Naive thymus-derived CD4-positive, alpha-beta T cell (primary cell): ENCODE data around the gene NR2F6. TPM values are rescaled to one million over a fixed set of nuclear protein-coding genes. Genes with fewer than 3 reads are reported as not detected.
A peak's percentile ranks its signal among the peaks of the same experiment; 100 is the strongest.

Source experiments
- ATAC-seq: fragments of 150-1000 bp; cut with Tn5 transposase; 2 replicates; pipeline ENCODE4 v1.10.0; 2021; ENCODE audit warnings: mild to moderate bottlenecking, moderate library complexity
- CTCF ChIA-PET: fragments of 350-600 bp; sonication (Branson Sonifier 250); formaldehyde crosslinking; loops from one replicate; lab custom pipeline; 2021; ENCODE audit warnings: antibody characterized with exemption; lab: Charles Lee
- POLR2A ChIA-PET: fragments of 350-600 bp; sonication (Branson Sonifier 250); formaldehyde crosslinking; loops from one replicate; lab custom pipeline; 2021; ENCODE audit warnings: antibody characterized with exemption, inconsistent platforms; lab: Charles Lee
- DNase-seq, 9 donors: peaks; one replicate each; pipeline versions ENCODE4 v3.0.0 to v3.0.0-alpha.2; 2020 to 2022; ENCODE audit warnings: mixed read lengths in 1 of 9
- H3K27ac ChIP-seq: one replicate; pipeline ENCODE4 v1.7.0; 2013; ENCODE audit warnings: mild to moderate bottlenecking, low read depth, low read length, moderate library complexity
- H3K27me3 ChIP-seq, 2 donors: one replicate each; pipeline ENCODE4 v1.7.0; 2013; ENCODE audit warnings: low read length in 2 of 2, mild to moderate bottlenecking in 2 of 2, moderate library complexity in 2 of 2; ENCODE audit not compliant: control insufficient read depth in 2 of 2, insufficient read depth in 2 of 2
- H3K36me3 ChIP-seq, 3 experiments: 1 replicate in 2 of 3; 2 replicates in 1 of 3; pipeline ENCODE4 v1.7.0; 2013; ENCODE audit warnings: low read length in 3 of 3, mild to moderate bottlenecking in 3 of 3, moderate library complexity in 1 of 3; ENCODE audit not compliant: insufficient read depth in 3 of 3, control insufficient read depth in 2 of 3
- H3K4me1 ChIP-seq, 2 donors: one replicate each; pipeline ENCODE4 v1.7.0; 2013; ENCODE audit warnings: low read length in 2 of 2, mild to moderate bottlenecking in 2 of 2, moderate library complexity in 1 of 2; ENCODE audit not compliant: control insufficient read depth in 2 of 2, insufficient read depth in 2 of 2
- H3K4me3 ChIP-seq: 2 replicates; pipeline ENCODE4 v1.7.0; 2013; ENCODE audit warnings: mild to moderate bottlenecking, low read length
- H3K9me3 ChIP-seq, 3 experiments: 1 replicate in 2 of 3; 2 replicates in 1 of 3; pipeline ENCODE4 v1.7.0; 2013; ENCODE audit warnings: low read length in 3 of 3; ENCODE audit not compliant: control insufficient read depth in 2 of 3
- H3K27ac Mint-ChIP-seq, 9 donors: one replicate each; pipeline ENCODE4 v1.8.0; 2020 to 2022; ENCODE audit warnings: mixed read lengths in 9 of 9, mild to moderate bottlenecking in 8 of 9, moderate library complexity in 5 of 9, inconsistent platforms in 2 of 9
- H3K27me3 Mint-ChIP-seq, 5 donors: one replicate each; pipeline ENCODE4 v1.8.0; 2021 to 2022; ENCODE audit warnings: mixed read lengths in 5 of 5, mild to moderate bottlenecking in 1 of 5
- H3K36me3 Mint-ChIP-seq, 5 donors: one replicate each; pipeline ENCODE4 v1.8.0; 2020 to 2022; ENCODE audit warnings: mixed read lengths in 5 of 5, mild to moderate bottlenecking in 3 of 5, inconsistent platforms in 1 of 5
- H3K4me1 Mint-ChIP-seq, 7 donors: one replicate each; pipeline ENCODE4 v1.8.0; 2020 to 2022; ENCODE audit warnings: mixed read lengths in 7 of 7, mild to moderate bottlenecking in 3 of 7, inconsistent platforms in 1 of 7
- H3K4me3 Mint-ChIP-seq, 10 donors: one replicate each; pipeline ENCODE4 v1.8.0; 2020 to 2022; ENCODE audit warnings: mild to moderate bottlenecking in 10 of 10, mixed read lengths in 10 of 10, moderate library complexity in 6 of 10, inconsistent platforms in 2 of 10
- H3K9me3 Mint-ChIP-seq, 11 donors: one replicate each; pipeline ENCODE4 v1.8.0; 2020 to 2022; ENCODE audit warnings: mixed read lengths in 11 of 11, mild to moderate bottlenecking in 4 of 11, inconsistent platforms in 1 of 11, moderate library complexity in 1 of 11
- intact Hi-C, 2 donors: fragments of 100-400 bp; cut with micrococcal nuclease; formaldehyde crosslinking; loops; one replicate each; pipeline ENCODE4 v1.15.1; 2023
- polyA plus RNA-seq, 2 donors: library from polyadenylated mRNA; unstranded; fragments of 300-500 nt; fragmentation: Illumina TruSeq; gene quantifications; one replicate each; pipeline ENCODE4 v1.2.3, GENCODE V29; 2021
- total RNA-seq, 6 experiments: library from RNA in 5 of 6; stranded (reverse) in 5 of 6; gene quantifications; 1 replicate in 5 of 6; 2 replicates in 1 of 6; pipeline ENCODE4 v1.2.3 and lab custom pipeline; 2021 to 2026

Gene NR2F6
- total and polyA plus RNA-seq, 7 experiments from 2014 or later: 1.4 to 7.8 (median 2.7) TPM

DNA sequence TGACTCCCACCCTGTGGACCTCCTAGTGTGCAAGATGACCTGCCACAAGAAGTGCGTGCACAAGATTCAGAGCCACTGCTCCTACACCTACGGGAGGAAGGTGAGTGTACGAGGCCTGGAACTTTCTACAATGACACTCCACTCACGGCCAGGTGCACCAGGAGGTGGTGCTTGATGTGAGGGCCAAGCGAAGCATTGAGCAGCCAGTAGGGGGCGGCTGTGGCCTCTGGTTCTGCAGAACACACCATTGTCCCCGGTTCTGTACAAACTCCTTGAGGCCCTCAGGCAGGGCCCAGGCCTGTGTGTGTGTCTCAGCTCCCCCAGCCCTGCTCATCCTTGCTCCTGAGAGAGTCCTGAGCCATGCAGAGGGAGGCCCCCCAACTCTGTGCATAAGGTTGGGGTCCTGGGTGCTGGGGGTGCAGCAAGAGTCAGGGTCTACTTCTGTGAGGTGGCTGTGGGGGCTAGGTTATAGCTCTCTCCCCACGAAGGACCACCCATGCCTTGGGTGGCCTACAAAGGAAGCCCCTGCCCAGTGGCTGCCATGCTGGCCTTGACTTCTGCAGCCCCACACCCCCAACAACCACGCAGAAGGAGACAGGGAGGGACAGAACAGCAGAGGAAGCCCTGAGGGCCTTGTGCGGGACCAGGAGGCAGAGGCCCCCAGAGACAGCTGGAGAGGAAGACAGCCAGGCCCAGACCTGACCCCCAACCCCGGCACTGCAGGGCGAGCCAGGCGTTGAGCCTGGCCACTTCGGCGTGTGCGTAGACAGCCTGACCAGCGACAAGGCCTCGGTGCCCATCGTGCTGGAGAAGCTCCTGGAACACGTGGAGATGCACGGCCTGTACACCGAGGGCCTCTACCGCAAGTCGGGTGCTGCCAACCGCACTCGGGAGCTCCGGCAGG is 40.2 kb downstream of the NR2F6 start:
- POLR2A ChIA-PET: interaction anchor here (1.0 to 1.1 kb wide), 2 partner anchors 9 to 129 kb away, joined by 4 to 5 read pairs; partner anchors contain the start of gene USE1

DNA sequence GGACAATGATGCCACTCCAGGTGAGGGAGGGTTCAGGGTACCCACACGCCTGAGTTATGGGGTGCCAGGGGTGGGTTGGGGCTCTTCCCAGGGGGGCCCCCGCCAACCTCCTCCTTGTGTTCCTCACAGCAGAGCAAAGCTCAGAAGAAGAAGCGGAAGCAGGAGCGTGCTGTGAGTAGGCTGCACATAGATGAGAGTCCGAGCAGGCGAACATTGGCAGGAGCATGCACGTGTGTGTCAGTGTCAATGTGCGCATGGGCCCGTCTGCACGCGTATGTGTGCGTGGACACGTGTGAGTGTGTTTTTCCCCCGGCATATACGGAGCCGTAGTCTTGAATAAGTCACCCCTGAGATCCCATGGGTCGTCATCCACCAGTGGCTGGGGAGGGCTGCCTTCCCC is 43.0 kb downstream of the NR2F6 start:
- DNase-seq (no peak), ATAC-seq (no peak)
- Histone ChIP-seq H3K27me3 (no peaks in the 10 kb centered on the region), H3K27ac (no peak overlapping the region), H3K4me1 (no peaks in the 10 kb centered on the region), H3K9me3 (no peaks in the 10 kb centered on the region), H3K4me3 (no peak overlapping the region), H3K36me3 (peaks cover 7 to 84% (median 26%) of the 10 kb centered on the region in 3 experiments)
- peak overlapping the region in 2 of 9 donors; percentile 32 to 46 for H3K27ac Mint-ChIP-seq
- intact Hi-C loops: no loop called here
- peaks cover 0 to 44% (median 23%) of the 10 kb centered on the region in 5 donors for H3K36me3 Mint-ChIP-seq
- H3K4me1 Mint-ChIP-seq: peaks cover 0 to 9% (median 0%) of the 10 kb centered on the region in 7 donors
- peaks cover 0 to 2% (median 0%) of the 10 kb centered on the region in 11 donors for H3K9me3 Mint-ChIP-seq
- ChIA-PET CTCF (no interaction called here), POLR2A (no interaction called here)
- no peaks in the 10 kb centered on the region for H3K27me3 Mint-ChIP-seq
- no peak overlapping the region for H3K4me3 Mint-ChIP-seq

More for the DNA sequence above, 40.2 kb downstream of the NR2F6 start:
- ATAC-seq (peak; percentile 82), DNase-seq (peak; percentile 41 to 68 (median 54))
- H3K4me1 Mint-ChIP-seq: peaks cover 0 to 16% (median 0%) of the 10 kb centered on the region in 7 donors
- H3K4me3 Mint-ChIP-seq: no peak overlapping the region
- intact Hi-C loops: loop anchor here (1.0 kb wide), 5 partner anchors 21 to 138 kb away; no protein-coding TSS in a partner anchor
- Histone ChIP-seq H3K4me3 (no peak overlapping the region), H3K27me3 (no peaks in the 10 kb centered on the region), H3K4me1 (no peaks in the 10 kb centered on the region), H3K9me3 (no peaks in the 10 kb centered on the region), H3K27ac (no peak overlapping the region), H3K36me3 (peaks cover 7 to 84% (median 31%) of the 10 kb centered on the region in 3 experiments)
- no peaks in the 10 kb centered on the region for H3K9me3 Mint-ChIP-seq
- peak overlapping the region in 1 of 9 donors; percentile 38 for H3K27ac Mint-ChIP-seq
- CTCF ChIA-PET: interaction anchor here (0.5 to 2.6 kb wide), 10 partner anchors 8 to 139 kb away, joined by 3 to 13 read pairs (median 4); partner anchors contain the start of gene USE1
- no peaks in the 10 kb centered on the region for H3K27me3 Mint-ChIP-seq
- H3K36me3 Mint-ChIP-seq: peaks cover 0 to 47% (median 18%) of the 10 kb centered on the region in 5 donors

DNA sequence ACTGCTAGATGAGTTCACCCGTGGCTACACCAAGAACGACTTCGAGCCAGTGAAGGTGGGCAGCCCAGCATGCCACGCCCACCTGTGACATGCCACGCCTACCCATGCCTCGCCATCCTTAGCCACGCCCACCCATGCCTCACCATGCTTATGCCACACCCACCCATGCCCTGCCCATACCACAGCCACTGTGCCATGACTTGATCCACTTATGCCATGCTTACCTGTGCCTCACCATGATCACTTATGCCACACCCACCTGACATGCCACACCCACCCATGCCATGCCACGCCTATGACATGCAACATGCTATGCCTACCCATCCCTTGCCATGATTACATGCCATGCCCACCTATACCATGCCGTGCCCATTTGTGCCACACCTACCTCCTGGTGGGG is 43.5 kb downstream of the NR2F6 start:
- Mint-ChIP-seq H3K36me3 (peaks cover 0 to 47% (median 26%) of the 10 kb centered on the region in 5 donors), H3K4me3 (peak overlapping the region in 1 of 10 donors; percentile 23), H3K9me3 (peaks cover 0 to 2% (median 0%) of the 10 kb centered on the region in 11 donors), H3K27me3 (no peaks in the 10 kb centered on the region), H3K4me1 (peaks cover 0 to 9% (median 0%) of the 10 kb centered on the region in 7 donors), H3K27ac (peak overlapping the region in 5 of 9 donors; percentile 24 to 81 (median 46))
- Histone ChIP-seq H3K4me3 (no peak overlapping the region), H3K4me1 (no peaks in the 10 kb centered on the region), H3K9me3 (no peaks in the 10 kb centered on the region), H3K36me3 (peaks cover 7 to 89% (median 26%) of the 10 kb centered on the region in 3 experiments), H3K27ac (no peak overlapping the region), H3K27me3 (no peaks in the 10 kb centered on the region)
- ChIA-PET CTCF (no interaction called here), POLR2A (no interaction called here)
- intact Hi-C loops: no loop called here
- DNase-seq (no peak), ATAC-seq (peak; percentile 32)

DNA sequence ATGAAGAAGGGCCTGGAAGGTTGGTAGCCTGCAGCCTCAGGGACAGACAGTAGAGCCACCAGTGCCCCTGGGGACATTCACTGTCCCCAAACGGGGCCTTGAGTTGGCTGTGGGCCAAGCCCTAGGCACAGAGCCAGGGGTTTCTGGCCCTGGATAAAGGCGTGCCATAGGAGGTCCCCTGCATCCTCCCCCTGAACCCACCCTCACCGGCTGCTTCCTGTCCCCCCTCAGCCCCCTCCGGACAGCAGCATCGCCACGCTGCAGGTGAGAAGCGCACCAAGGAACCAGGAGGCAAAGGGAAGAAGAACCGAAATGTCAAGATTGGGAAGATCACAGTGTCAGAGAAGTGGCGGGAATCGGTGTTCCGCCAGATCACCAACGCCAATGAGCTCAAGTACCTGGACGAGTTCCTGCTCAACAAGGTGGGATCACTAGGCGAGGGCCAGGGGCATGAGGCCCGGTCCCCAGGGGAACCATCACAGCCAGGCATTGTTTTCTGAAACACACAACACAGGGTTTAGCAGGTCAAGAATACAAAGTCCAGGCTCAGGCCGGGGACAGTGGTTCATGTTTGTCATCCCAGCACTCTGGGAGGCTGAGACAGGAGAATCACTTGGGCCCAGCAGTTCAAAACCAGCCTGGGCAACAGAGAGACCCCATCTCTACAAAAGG is 45.2 kb downstream of the NR2F6 start:
- Histone ChIP-seq H3K4me1 (no peaks in the 10 kb centered on the region), H3K27me3 (no peaks in the 10 kb centered on the region), H3K9me3 (no peaks in the 10 kb centered on the region), H3K27ac (no peak overlapping the region), H3K36me3 (peaks cover 7 to 86% (median 24%) of the 10 kb centered on the region in 3 experiments), H3K4me3 (no peak overlapping the region)
- ATAC-seq: no peak
- Mint-ChIP-seq H3K36me3 (peaks cover 0 to 53% (median 36%) of the 10 kb centered on the region in 5 donors), H3K9me3 (peaks cover 0 to 2% (median 0%) of the 10 kb centered on the region in 11 donors), H3K4me3 (no peak overlapping the region), H3K4me1 (peaks cover 0 to 9% (median 0%) of the 10 kb centered on the region in 7 donors), H3K27ac (no peak overlapping the region), H3K27me3 (no peaks in the 10 kb centered on the region)
- ChIA-PET POLR2A (interaction anchor here (0.5 kb wide), 1 partner anchor 185 kb away, joined by 3 read pairs; no protein-coding TSS in a partner anchor), CTCF (interaction anchor here (0.6 to 0.9 kb wide), 3 partner anchors 12 to 66 kb away, joined by 3 to 14 read pairs (median 3); no protein-coding TSS in a partner anchor)
- intact Hi-C loops: no loop called here
- no peak for DNase-seq

DNA sequence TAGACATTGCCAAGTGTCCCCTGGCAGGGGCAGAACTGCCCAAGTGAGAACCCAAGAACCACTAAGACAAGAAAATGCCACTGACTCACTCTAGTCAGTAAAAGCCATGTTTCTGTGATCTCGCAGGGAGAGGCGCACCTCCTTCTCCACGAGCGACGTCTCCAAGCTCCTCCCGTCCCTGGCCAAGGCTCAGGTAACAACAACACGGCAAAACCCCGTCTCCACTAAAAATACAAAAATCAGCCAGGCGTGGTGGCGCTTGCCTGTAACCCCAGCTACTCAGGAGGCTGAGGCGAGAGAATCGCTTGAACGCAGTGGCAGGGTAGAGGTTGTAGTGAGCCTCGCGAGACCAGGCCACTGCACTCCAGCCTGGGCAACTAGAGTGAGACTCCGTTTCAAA is 48.1 kb downstream of the NR2F6 start:
- ChIA-PET POLR2A (interaction anchor here (0.6 to 0.7 kb wide), 2 partner anchors 24 to 67 kb away, joined by 3 to 4 read pairs; no protein-coding TSS in a partner anchor), CTCF (interaction anchor here (0.6 kb wide), 1 partner anchor 17 kb away, joined by 3 read pairs; no protein-coding TSS in a partner anchor)
- no peak overlapping the region for H3K4me3 Mint-ChIP-seq
- H3K4me3 ChIP-seq: no peak overlapping the region
- no peaks in the 10 kb centered on the region for H3K27me3 Mint-ChIP-seq
- H3K27ac ChIP-seq: no peak overlapping the region
- ATAC-seq (no peak), DNase-seq (no peak)
- H3K27me3 ChIP-seq: no peaks in the 10 kb centered on the region
- peaks cover 17 to 87% (median 48%) of the 10 kb centered on the region in 3 experiments for H3K36me3 ChIP-seq
- H3K9me3 ChIP-seq: no peaks in the 10 kb centered on the region
- peaks cover 0 to 2% (median 0%) of the 10 kb centered on the region in 11 donors for H3K9me3 Mint-ChIP-seq
- H3K36me3 Mint-ChIP-seq: peaks cover 0 to 59% (median 36%) of the 10 kb centered on the region in 5 donors
- peaks cover 0 to 9% (median 0%) of the 10 kb centered on the region in 7 donors for H3K4me1 Mint-ChIP-seq
- intact Hi-C loops: no loop called here
- H3K27ac Mint-ChIP-seq: peak overlapping the region in 3 of 9 donors; percentile 57 to 75 (median 65)
- no peaks in the 10 kb centered on the region for H3K4me1 ChIP-seq

DNA sequence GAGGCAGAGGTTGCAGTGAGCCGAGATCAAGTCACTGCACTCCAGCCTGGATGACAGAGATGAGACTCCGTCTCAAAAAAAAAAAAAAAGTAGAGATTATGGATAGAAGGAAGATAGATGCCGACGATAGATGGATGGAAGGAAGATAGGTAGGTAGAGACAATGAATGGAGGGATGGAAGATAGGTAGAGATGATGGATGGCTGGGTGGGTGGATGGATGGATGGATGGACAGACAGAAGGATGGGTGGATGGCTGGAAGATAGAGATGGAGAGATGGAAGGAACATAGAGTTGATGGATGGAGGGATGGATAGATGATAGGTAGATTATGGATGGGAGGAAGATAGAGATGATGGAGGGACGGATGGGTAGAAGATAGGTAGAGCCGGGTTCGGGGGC is 49.1 kb downstream of the NR2F6 start:
- Mint-ChIP-seq H3K9me3 (peaks cover 0 to 2% (median 0%) of the 10 kb centered on the region in 11 donors), H3K36me3 (peaks cover 0 to 49% (median 29%) of the 10 kb centered on the region in 5 donors), H3K4me3 (no peak overlapping the region), H3K27ac (peak overlapping the region in 4 of 9 donors; percentile 1 to 43 (median 14)), H3K4me1 (peaks cover 0 to 7% (median 0%) of the 10 kb centered on the region in 7 donors), H3K27me3 (no peaks in the 10 kb centered on the region)
- ChIA-PET CTCF (no interaction called here), POLR2A (no interaction called here)
- DNase-seq: no peak
- H3K9me3 ChIP-seq: no peaks in the 10 kb centered on the region
- no peaks in the 10 kb centered on the region for H3K4me1 ChIP-seq
- no peaks in the 10 kb centered on the region for H3K27me3 ChIP-seq
- H3K4me3 ChIP-seq: no peak overlapping the region
- no peak overlapping the region for H3K27ac ChIP-seq
- peaks cover 14 to 83% (median 40%) of the 10 kb centered on the region in 3 experiments for H3K36me3 ChIP-seq
- no peak for ATAC-seq
- intact Hi-C loops: no loop called here
